Activated T-helper 17 cell treated with anti-CD3 and anti-CD28 coated beads, Interleukin-2, amount 50 U/mL, for 72 hours (primary cell): ENCODE measurements around the gene LVRN. TPM values are rescaled to one million over a fixed set of nuclear protein-coding genes. Genes with fewer than 3 reads are reported as not detected.
A peak's percentile ranks its signal among the peaks of the same experiment; 100 is the strongest.

ENCODE experiments used
- ATAC-seq: fragments of 150-1000 bp; cut with Tn5 transposase; replicated peaks from 2 replicates; pipeline ENCODE4 v1.10.0; 2021; ENCODE audit warnings: mild to moderate bottlenecking, moderate library complexity
- H3K27ac Mint-ChIP-seq: one replicate; pipeline ENCODE4 v1.8.0; 2022; ENCODE audit warnings: mixed read lengths
- H3K27me3 Mint-ChIP-seq: one replicate; pipeline ENCODE4 v1.8.0; 2022; ENCODE audit warnings: mixed read lengths
- H3K36me3 Mint-ChIP-seq: one replicate; pipeline ENCODE4 v1.8.0; 2022; ENCODE audit warnings: low read depth, mild to moderate bottlenecking, mixed read lengths
- H3K4me1 Mint-ChIP-seq: one replicate; pipeline ENCODE4 v1.8.0; 2022; ENCODE audit warnings: mixed read lengths
- H3K4me3 Mint-ChIP-seq: one replicate; pipeline ENCODE4 v1.8.0; 2022; ENCODE audit warnings: mild to moderate bottlenecking, mixed read lengths
- H3K9me3 Mint-ChIP-seq: one replicate; pipeline ENCODE4 v1.8.0; 2022; ENCODE audit warnings: mixed read lengths
- total RNA-seq, 2 donors: library from RNA; stranded (reverse); gene quantifications; one replicate each; pipeline ENCODE4 v1.2.3, GENCODE V29; 2022

LVRN gene
- total RNA-seq, 2 donors from 2014 or later, result 0.45 to 1.9 TPM

- Mint-ChIP-seq H3K4me1 (no peaks in the 10 kb centered on the region), H3K4me3 (no peak within 1 kb of the TSS), H3K27ac (no peak within 1 kb of the TSS), H3K9me3 (no peaks in the 10 kb centered on the region), H3K36me3 (no peaks in the 10 kb centered on the region), H3K27me3 (peaks cover 34% of the 10 kb centered on the region)
- no peak for ATAC-seq
Measured at GRCh38 chr5:116032094-116032517, 69.8 kb downstream of the LVRN start, which contains the start of gene ARL14EPL. Gene ARL14EPL (plus strand): TSS chr5:116032472. CDS start chr5:116051466, 18,994 bp downstream.

- Mint-ChIP-seq H3K4me3 (no peak overlapping the region), H3K36me3 (no peaks in the 10 kb centered on the region), H3K9me3 (no peaks in the 10 kb centered on the region), H3K27ac (no peak overlapping the region), H3K4me1 (peaks cover 1% of the 10 kb centered on the region), H3K27me3 (peaks cover 35% of the 10 kb centered on the region)
- no peak for ATAC-seq
Measured at GRCh38 chr5:116032991-116033390, 70.7 kb downstream of the LVRN start.

- H3K9me3 Mint-ChIP-seq, result no peaks in the 10 kb centered on the region
- no peak overlapping the region for H3K27ac Mint-ChIP-seq
- no peak overlapping the region for H3K4me3 Mint-ChIP-seq
Measured at GRCh38 chr5:116035123-116035522, 72.8 kb downstream of the LVRN start.

GRCh38 chr5:116037236-116037822 is 75.1 kb downstream of the LVRN start:
- H3K27ac Mint-ChIP-seq, result no peak overlapping the region
- H3K9me3 Mint-ChIP-seq, result no peaks in the 10 kb centered on the region
- no peaks in the 10 kb centered on the region for H3K36me3 Mint-ChIP-seq
- H3K4me1 Mint-ChIP-seq, result peaks cover 5% of the 10 kb centered on the region
- no peak overlapping the region for H3K4me3 Mint-ChIP-seq
- no peak for ATAC-seq
- H3K27me3 Mint-ChIP-seq, result peaks cover 39% of the 10 kb centered on the region

More at GRCh38 chr5:116035123-116035522, 72.8 kb downstream of the LVRN start:
- Mint-ChIP-seq H3K27me3 (peaks cover 33% of the 10 kb centered on the region), H3K36me3 (no peaks in the 10 kb centered on the region), H3K4me1 (peaks cover 5% of the 10 kb centered on the region)
- ATAC-seq, result no peak

- no peak for ATAC-seq
- H3K4me1 Mint-ChIP-seq, result peaks cover 5% of the 10 kb centered on the region
- no peaks in the 10 kb centered on the region for H3K36me3 Mint-ChIP-seq
- H3K27me3 Mint-ChIP-seq, result peaks cover 39% of the 10 kb centered on the region
- H3K4me3 Mint-ChIP-seq, result no peak overlapping the region
- H3K9me3 Mint-ChIP-seq, result no peaks in the 10 kb centered on the region
- no peak overlapping the region for H3K27ac Mint-ChIP-seq
Measured at GRCh38 chr5:116038817-116039216, 76.5 kb downstream of the LVRN start.

GRCh38 chr5:116042375-116042774 is 80.1 kb downstream of the LVRN start:
- no peak for ATAC-seq
- peaks cover 30% of the 10 kb centered on the region for H3K27me3 Mint-ChIP-seq
- H3K4me1 Mint-ChIP-seq, result peaks cover 5% of the 10 kb centered on the region
- no peaks in the 10 kb centered on the region for H3K9me3 Mint-ChIP-seq
- no peaks in the 10 kb centered on the region for H3K36me3 Mint-ChIP-seq
- H3K27ac Mint-ChIP-seq, result no peak overlapping the region
- H3K4me3 Mint-ChIP-seq, result no peak overlapping the region

- H3K36me3 Mint-ChIP-seq, result no peaks in the 10 kb centered on the region
- no peaks in the 10 kb centered on the region for H3K9me3 Mint-ChIP-seq
- peaks cover 25% of the 10 kb centered on the region for H3K27me3 Mint-ChIP-seq
- ATAC-seq, result no peak
- no peaks in the 10 kb centered on the region for H3K4me1 Mint-ChIP-seq
- H3K4me3 Mint-ChIP-seq, result no peak overlapping the region
- H3K27ac Mint-ChIP-seq, result no peak overlapping the region
Measured at GRCh38 chr5:116044073-116044472, 81.8 kb downstream of the LVRN start.

GRCh38 chr5:116045821-116046220 is 83.5 kb downstream of the LVRN start:
- Mint-ChIP-seq H3K36me3 (no peaks in the 10 kb centered on the region), H3K27me3 (peaks cover 22% of the 10 kb centered on the region), H3K4me1 (no peaks in the 10 kb centered on the region), H3K9me3 (no peaks in the 10 kb centered on the region), H3K4me3 (no peak overlapping the region), H3K27ac (no peak overlapping the region)
- ATAC-seq, result no peak

GRCh38 chr5:116046261-116046660 is 84.0 kb downstream of the LVRN start:
- H3K27me3 Mint-ChIP-seq, result peaks cover 24% of the 10 kb centered on the region
- no peak for ATAC-seq
- H3K27ac Mint-ChIP-seq, result no peak overlapping the region
- H3K36me3 Mint-ChIP-seq, result no peaks in the 10 kb centered on the region
- no peaks in the 10 kb centered on the region for H3K9me3 Mint-ChIP-seq
- no peaks in the 10 kb centered on the region for H3K4me1 Mint-ChIP-seq
- no peak overlapping the region for H3K4me3 Mint-ChIP-seq

- Mint-ChIP-seq H3K9me3 (no peaks in the 10 kb centered on the region), H3K4me1 (no peaks in the 10 kb centered on the region), H3K36me3 (no peaks in the 10 kb centered on the region), H3K4me3 (no peak overlapping the region), H3K27me3 (peaks cover 22% of the 10 kb centered on the region), H3K27ac (no peak overlapping the region)
- no peak for ATAC-seq
Measured at GRCh38 chr5:116046823-116047222, 84.5 kb downstream of the LVRN start.

- ATAC-seq, result no peak
- Mint-ChIP-seq H3K27ac (no peak overlapping the region), H3K36me3 (no peaks in the 10 kb centered on the region), H3K4me3 (no peak overlapping the region), H3K27me3 (peaks cover 26% of the 10 kb centered on the region), H3K4me1 (no peaks in the 10 kb centered on the region), H3K9me3 (no peaks in the 10 kb centered on the region)
Measured at GRCh38 chr5:116058346-116058936, 96.2 kb downstream of the LVRN start.

GRCh38 chr5:116062352-116062751 is 100.1 kb downstream of the LVRN start:
- H3K27me3 Mint-ChIP-seq, result peaks cover 42% of the 10 kb centered on the region
- H3K4me3 Mint-ChIP-seq, result no peak overlapping the region
- no peak for ATAC-seq
- no peaks in the 10 kb centered on the region for H3K4me1 Mint-ChIP-seq
- no peak overlapping the region for H3K27ac Mint-ChIP-seq
- no peaks in the 10 kb centered on the region for H3K36me3 Mint-ChIP-seq
- no peaks in the 10 kb centered on the region for H3K9me3 Mint-ChIP-seq

- Mint-ChIP-seq H3K36me3 (no peaks in the 10 kb centered on the region), H3K9me3 (no peaks in the 10 kb centered on the region), H3K27ac (no peak overlapping the region), H3K4me3 (no peak overlapping the region), H3K27me3 (peaks cover 42% of the 10 kb centered on the region), H3K4me1 (no peaks in the 10 kb centered on the region)
- no peak for ATAC-seq
Measured at GRCh38 chr5:116063950-116064349, 101.7 kb downstream of the LVRN start.

GRCh38 chr5:116068028-116068632 is 105.9 kb downstream of the LVRN start:
- Mint-ChIP-seq H3K4me1 (no peaks in the 10 kb centered on the region), H3K9me3 (no peaks in the 10 kb centered on the region), H3K4me3 (no peak overlapping the region), H3K27ac (no peak overlapping the region), H3K27me3 (peaks cover 33% of the 10 kb centered on the region), H3K36me3 (no peaks in the 10 kb centered on the region)
- ATAC-seq, result peak; percentile 29

GRCh38 chr5:116071211-116071610 is 108.9 kb downstream of the LVRN start:
- no peaks in the 10 kb centered on the region for H3K36me3 Mint-ChIP-seq
- no peaks in the 10 kb centered on the region for H3K9me3 Mint-ChIP-seq
- no peak overlapping the region for H3K27ac Mint-ChIP-seq
- H3K4me1 Mint-ChIP-seq, result peaks cover 8% of the 10 kb centered on the region
- H3K4me3 Mint-ChIP-seq, result no peak overlapping the region
- peaks cover 19% of the 10 kb centered on the region for H3K27me3 Mint-ChIP-seq
- no peak for ATAC-seq
